WTC11 (cell line): Measurements from ENCODE around the gene AHCYL1.

ENCODE experiments used
- TF ChIP-seq, protein P1 (sequence below): fragments of 200-600 bp; IDR thresholded peaks from 2 replicates; pipeline ENCODE4 v1.8.0; 2022; ENCODE audit warnings: antibody characterized with exemption
- TF ChIP-seq, protein P2 (sequence below): sonication (generic); formaldehyde crosslinking; IDR thresholded peaks from 2 replicates; pipeline ENCODE4 v1.8.1; 2023; ENCODE audit warnings: mild to moderate bottlenecking, missing genetic modification reagents
- TF ChIP-seq, protein P3 (sequence below): sonication (generic); formaldehyde crosslinking; IDR thresholded peaks from 2 replicates; pipeline ENCODE4 v1.8.1; 2022; ENCODE audit warnings: mild to moderate bottlenecking, missing genetic modification reagents, moderate library complexity, borderline replicate concordance

DNA sequence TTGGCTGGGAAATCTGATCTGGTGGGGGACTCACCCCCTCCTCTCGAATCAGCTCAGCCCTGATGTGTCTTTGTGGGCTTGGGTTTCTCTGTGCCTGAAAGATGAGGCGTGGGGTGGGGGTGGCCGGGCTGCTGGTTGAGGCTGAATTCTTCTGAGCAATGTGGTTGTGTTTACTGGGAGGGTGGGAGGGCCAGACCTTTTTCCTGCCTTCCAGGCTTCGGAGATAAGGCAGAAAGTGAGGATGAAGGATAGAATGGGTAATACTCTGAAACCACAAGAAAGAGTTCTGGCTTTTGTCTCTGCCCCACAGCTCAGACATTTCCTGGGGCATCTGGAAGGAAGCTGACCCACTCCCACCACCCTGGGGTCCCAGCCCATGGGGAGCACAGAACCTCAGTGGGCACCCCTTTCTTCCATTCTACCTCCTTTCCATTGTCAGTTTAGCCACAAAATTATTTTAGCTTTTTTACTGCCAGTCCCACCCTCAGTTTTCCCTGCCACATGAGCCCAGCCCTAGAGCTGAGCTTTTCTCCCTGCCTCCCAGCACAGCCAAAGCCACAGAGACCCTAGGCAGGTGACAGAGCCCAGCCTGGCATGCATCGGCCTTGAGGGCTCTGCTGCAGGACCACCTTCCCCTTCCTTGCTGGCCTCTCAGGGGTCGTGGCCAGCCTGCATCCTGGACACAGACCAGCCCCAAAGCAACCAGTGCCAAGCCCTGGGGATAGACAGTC, 74.7 kb downstream of the AHCYL1 start:
- TF ChIP-seq, protein P1, sequence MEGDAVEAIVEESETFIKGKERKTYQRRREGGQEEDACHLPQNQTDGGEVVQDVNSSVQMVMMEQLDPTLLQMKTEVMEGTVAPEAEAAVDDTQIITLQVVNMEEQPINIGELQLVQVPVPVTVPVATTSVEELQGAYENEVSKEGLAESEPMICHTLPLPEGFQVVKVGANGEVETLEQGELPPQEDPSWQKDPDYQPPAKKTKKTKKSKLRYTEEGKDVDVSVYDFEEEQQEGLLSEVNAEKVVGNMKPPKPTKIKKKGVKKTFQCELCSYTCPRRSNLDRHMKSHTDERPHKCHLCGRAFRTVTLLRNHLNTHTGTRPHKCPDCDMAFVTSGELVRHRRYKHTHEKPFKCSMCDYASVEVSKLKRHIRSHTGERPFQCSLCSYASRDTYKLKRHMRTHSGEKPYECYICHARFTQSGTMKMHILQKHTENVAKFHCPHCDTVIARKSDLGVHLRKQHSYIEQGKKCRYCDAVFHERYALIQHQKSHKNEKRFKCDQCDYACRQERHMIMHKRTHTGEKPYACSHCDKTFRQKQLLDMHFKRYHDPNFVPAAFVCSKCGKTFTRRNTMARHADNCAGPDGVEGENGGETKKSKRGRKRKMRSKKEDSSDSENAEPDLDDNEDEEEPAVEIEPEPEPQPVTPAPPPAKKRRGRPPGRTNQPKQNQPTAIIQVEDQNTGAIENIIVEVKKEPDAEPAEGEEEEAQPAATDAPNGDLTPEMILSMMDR = no peak
- TF ChIP-seq, protein P2, sequence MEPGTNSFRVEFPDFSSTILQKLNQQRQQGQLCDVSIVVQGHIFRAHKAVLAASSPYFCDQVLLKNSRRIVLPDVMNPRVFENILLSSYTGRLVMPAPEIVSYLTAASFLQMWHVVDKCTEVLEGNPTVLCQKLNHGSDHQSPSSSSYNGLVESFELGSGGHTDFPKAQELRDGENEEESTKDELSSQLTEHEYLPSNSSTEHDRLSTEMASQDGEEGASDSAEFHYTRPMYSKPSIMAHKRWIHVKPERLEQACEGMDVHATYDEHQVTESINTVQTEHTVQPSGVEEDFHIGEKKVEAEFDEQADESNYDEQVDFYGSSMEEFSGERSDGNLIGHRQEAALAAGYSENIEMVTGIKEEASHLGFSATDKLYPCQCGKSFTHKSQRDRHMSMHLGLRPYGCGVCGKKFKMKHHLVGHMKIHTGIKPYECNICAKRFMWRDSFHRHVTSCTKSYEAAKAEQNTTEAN (CRISPR knock-in tag) = no peak
- TF ChIP-seq, protein P3, sequence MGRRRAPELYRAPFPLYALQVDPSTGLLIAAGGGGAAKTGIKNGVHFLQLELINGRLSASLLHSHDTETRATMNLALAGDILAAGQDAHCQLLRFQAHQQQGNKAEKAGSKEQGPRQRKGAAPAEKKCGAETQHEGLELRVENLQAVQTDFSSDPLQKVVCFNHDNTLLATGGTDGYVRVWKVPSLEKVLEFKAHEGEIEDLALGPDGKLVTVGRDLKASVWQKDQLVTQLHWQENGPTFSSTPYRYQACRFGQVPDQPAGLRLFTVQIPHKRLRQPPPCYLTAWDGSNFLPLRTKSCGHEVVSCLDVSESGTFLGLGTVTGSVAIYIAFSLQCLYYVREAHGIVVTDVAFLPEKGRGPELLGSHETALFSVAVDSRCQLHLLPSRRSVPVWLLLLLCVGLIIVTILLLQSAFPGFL (CRISPR knock-in tag) = no peak
